22Rv1 (cell line): ENCODE data around the gene CACNA1C.

Experiments used
- H3K27ac ChIP-seq: fragments of 450-650 bp; 2 replicates; pipeline ENCODE4 v1.5.1; 2017
- ZFX ChIP-seq: fragments of 450-650 bp; IDR thresholded peaks from 2 replicates; pipeline ENCODE4 v1.6.1; 2017; ENCODE audit warnings: antibody characterized with exemption, borderline replicate concordance
- TF ChIP-seq, protein P1 (sequence below): fragments of 450-650 bp; IDR thresholded peaks from 2 replicates; pipeline ENCODE4 v1.5.1; 2017; ENCODE audit warnings: mild to moderate bottlenecking

The CACNA1C gene

GRCh38 chr12:2282318-2282717 is 229.5 kb downstream of the CACNA1C start:
- no peak overlapping the region for H3K27ac ChIP-seq
- TF ChIP-seq, protein P1, sequence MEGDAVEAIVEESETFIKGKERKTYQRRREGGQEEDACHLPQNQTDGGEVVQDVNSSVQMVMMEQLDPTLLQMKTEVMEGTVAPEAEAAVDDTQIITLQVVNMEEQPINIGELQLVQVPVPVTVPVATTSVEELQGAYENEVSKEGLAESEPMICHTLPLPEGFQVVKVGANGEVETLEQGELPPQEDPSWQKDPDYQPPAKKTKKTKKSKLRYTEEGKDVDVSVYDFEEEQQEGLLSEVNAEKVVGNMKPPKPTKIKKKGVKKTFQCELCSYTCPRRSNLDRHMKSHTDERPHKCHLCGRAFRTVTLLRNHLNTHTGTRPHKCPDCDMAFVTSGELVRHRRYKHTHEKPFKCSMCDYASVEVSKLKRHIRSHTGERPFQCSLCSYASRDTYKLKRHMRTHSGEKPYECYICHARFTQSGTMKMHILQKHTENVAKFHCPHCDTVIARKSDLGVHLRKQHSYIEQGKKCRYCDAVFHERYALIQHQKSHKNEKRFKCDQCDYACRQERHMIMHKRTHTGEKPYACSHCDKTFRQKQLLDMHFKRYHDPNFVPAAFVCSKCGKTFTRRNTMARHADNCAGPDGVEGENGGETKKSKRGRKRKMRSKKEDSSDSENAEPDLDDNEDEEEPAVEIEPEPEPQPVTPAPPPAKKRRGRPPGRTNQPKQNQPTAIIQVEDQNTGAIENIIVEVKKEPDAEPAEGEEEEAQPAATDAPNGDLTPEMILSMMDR = no peak
- no peak for TF ChIP-seq ZFX

DNA sequence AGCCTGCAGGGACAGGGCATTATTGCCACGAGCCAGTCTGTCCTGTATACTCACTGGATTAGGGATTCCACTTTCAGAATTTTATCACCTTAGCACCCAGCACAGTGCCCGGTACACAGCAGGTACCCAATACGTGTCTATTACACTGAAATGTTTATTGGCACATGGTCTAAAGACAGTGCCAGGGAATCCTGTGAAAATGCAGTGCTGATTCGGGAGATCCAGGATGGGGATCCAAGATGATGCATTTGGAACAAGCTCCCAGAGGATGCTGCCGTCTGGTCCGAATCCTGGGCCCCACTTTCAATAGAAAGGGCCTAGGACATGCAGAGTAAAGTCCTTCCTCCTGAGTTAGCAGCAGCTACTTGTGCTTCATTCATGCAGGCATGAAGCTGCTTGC is 230.7 kb downstream of the CACNA1C start:
- H3K27ac ChIP-seq = no peak overlapping the region
- no peak for TF ChIP-seq ZFX
- TF ChIP-seq, protein P1 = no peak

- TF ChIP-seq, protein P1 = no peak
- TF ChIP-seq ZFX = no peak
- no peak overlapping the region for H3K27ac ChIP-seq
These were observed 231.1 kb downstream of the CACNA1C start for GRCh38 chr12:2283916-2284315.

- TF ChIP-seq ZFX = no peak
- H3K27ac ChIP-seq = no peak overlapping the region
These were observed 231.6 kb downstream of the CACNA1C start for GRCh38 chr12:2284321-2284813.

- no peak overlapping the region for H3K27ac ChIP-seq
- TF ChIP-seq, protein P1 = peak; percentile 79
- TF ChIP-seq ZFX = no peak
These were observed 232.1 kb downstream of the CACNA1C start for GRCh38 chr12:2284857-2285256.

DNA sequence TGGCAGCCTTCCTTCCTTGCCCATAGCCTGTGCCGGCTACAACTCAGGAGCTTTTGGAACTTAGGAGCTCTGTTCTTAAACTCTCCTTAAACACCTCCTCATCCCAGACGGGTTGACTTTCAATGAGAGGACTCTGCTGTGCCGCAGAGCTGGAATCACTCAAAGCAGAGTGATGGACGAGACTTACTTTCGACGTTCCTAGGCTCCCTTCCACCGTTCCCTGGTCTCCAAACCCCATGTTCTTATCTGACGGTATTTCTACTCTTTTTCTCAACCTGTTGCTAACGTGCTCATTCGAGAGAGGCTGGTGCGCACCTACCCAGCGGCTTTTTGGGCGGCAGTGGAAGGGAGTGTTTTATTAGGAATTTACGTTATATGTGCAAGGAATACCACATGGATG is 232.7 kb downstream of the CACNA1C start:
- no peak overlapping the region for H3K27ac ChIP-seq
- no peak for TF ChIP-seq ZFX
- TF ChIP-seq, protein P1 = no peak

DNA sequence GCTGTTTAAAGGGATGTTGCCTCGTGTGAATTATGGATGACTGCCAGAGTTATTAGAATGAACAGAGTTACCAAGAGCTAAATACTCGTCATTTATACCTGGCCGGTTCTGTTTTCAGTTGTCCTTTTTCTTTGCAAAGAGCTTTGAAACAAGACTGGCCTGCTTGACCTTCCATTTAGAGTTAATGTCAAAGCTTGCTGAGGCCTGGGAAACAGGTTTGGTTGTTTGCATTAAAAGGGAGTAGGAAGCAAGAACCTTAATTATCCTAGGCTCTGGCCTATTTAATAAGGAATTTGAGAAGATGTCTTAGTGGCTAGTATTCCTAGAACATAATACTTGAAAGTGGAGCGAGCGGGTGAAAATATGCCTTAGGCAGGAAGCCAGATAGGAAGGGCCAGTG is 233.3 kb downstream of the CACNA1C start:
- H3K27ac ChIP-seq = no peak overlapping the region
- TF ChIP-seq ZFX = no peak
- TF ChIP-seq, protein P1 = no peak

GRCh38 chr12:2286461-2287131 is 233.8 kb downstream of the CACNA1C start:
- H3K27ac ChIP-seq = no peak overlapping the region
- TF ChIP-seq, protein P1 = no peak
- no peak for TF ChIP-seq ZFX
